ENCODE results near the gene SNAP47. TPM values are rescaled to one million over a fixed set of nuclear protein-coding genes. Genes with fewer than 3 reads are reported as not detected.

Gene SNAP47
- total and polyA plus RNA-seq, 2 experiments from 2014 or later = 29.3 to 40.1 TPM

- Histone ChIP-seq H3K4me3 (no peak overlapping the region), H3K27me3 (replicated peaks; ENCODE audit: insufficient read depth) (no peaks in the 10 kb centered on the region), H3K4me2 (ENCODE audit: unreplicated experiment) (no peak overlapping the region), H3K79me2 (ENCODE audit: insufficient read depth) (peaks cover 66% of the 10 kb centered on the region), H3K9ac (no peak overlapping the region), H3K27ac (no peak overlapping the region), H3K9me2 (ENCODE audit: insufficient read depth) (no peaks in the 10 kb centered on the region), H4K20me1 (ENCODE audit: insufficient read depth) (no peaks in the 10 kb centered on the region), H3F3A (ENCODE audit: insufficient read depth) (no peaks in the 10 kb centered on the region), H3K9me3 (ENCODE audit: low read depth) (no peaks in the 10 kb centered on the region), H3K4me1 (ENCODE audit: insufficient read depth) (no peaks in the 10 kb centered on the region), H2AFZ (no peak overlapping the region), H3K36me3 (ENCODE audit: low read depth) (no peaks in the 10 kb centered on the region)
- no peak for DNase-seq
- WGBS, 2 experiments (ENCODE audit: low coverage in 1 of 2, low lambda C conversion rate in 2 of 2, missing lambda C conversion rate in 2 of 2) = 90 to 93% methylated on average over 6 of the region's 6 CpGs
- in situ Hi-C loops (cut with MboI) = no loop called here
- no peak for TF ChIP-seq EZH2phosphoT487 (IDR thresholded peaks at IDR 0.05; ENCODE audit: insufficient read depth, low read depth)
- TF ChIP-seq EZH2 (IDR thresholded peaks at IDR 0.05; ENCODE audit: insufficient read depth, poor library complexity, severe bottlenecking) = no peak
Observed at GRCh38 chr1:227746676-227747075, 11.4 kb downstream of the SNAP47 start.

- no peak overlapping the region for H3K27ac ChIP-seq
- TF ChIP-seq EZH2 (IDR thresholded peaks at IDR 0.05; ENCODE audit: insufficient read depth, poor library complexity, severe bottlenecking) (no peak), EZH2phosphoT487 (IDR thresholded peaks at IDR 0.05; ENCODE audit: insufficient read depth, low read depth) (no peak)
- H3K79me2 ChIP-seq (ENCODE audit: insufficient read depth) = peaks cover 68% of the 10 kb centered on the region
- H3F3A ChIP-seq (ENCODE audit: insufficient read depth) = no peaks in the 10 kb centered on the region
- H3K36me3 ChIP-seq (ENCODE audit: low read depth) = no peaks in the 10 kb centered on the region
- no peaks in the 10 kb centered on the region for H4K20me1 ChIP-seq (ENCODE audit: insufficient read depth)
- H2AFZ ChIP-seq = no peak overlapping the region
- in situ Hi-C loops (cut with MboI) = no loop called here
- H3K9me3 ChIP-seq (ENCODE audit: low read depth) = no peaks in the 10 kb centered on the region
- no peak for DNase-seq
- H3K9me2 ChIP-seq (ENCODE audit: insufficient read depth) = no peaks in the 10 kb centered on the region
- no peak overlapping the region for H3K9ac ChIP-seq
- no peak overlapping the region for H3K4me3 ChIP-seq
- WGBS, 2 experiments (ENCODE audit: low coverage in 1 of 2, low lambda C conversion rate in 2 of 2, missing lambda C conversion rate in 2 of 2) = 77 to 82% methylated on average over 7 to 8 of the region's 8 CpGs
- H3K4me2 ChIP-seq (ENCODE audit: unreplicated experiment) = no peak overlapping the region
- no peaks in the 10 kb centered on the region for H3K27me3 ChIP-seq (replicated peaks; ENCODE audit: insufficient read depth)
- H3K4me1 ChIP-seq (ENCODE audit: insufficient read depth) = no peaks in the 10 kb centered on the region
Observed at GRCh38 chr1:227747382-227747781, 12.1 kb downstream of the SNAP47 start.

- no peak overlapping the region for H3K4me3 ChIP-seq
- no peaks in the 10 kb centered on the region for H3F3A ChIP-seq (ENCODE audit: insufficient read depth)
- DNase-seq = no peak
- H2AFZ ChIP-seq = no peak overlapping the region
- no peak overlapping the region for H3K9ac ChIP-seq
- no peaks in the 10 kb centered on the region for H3K4me1 ChIP-seq (ENCODE audit: insufficient read depth)
- H3K36me3 ChIP-seq (ENCODE audit: low read depth) = no peaks in the 10 kb centered on the region
- no peaks in the 10 kb centered on the region for H3K9me3 ChIP-seq (ENCODE audit: low read depth)
- no peaks in the 10 kb centered on the region for H3K9me2 ChIP-seq (ENCODE audit: insufficient read depth)
- no peak overlapping the region for H3K27ac ChIP-seq
- H3K4me2 ChIP-seq (ENCODE audit: unreplicated experiment) = no peak overlapping the region
- no peak for TF ChIP-seq EZH2phosphoT487 (IDR thresholded peaks at IDR 0.05; ENCODE audit: insufficient read depth, low read depth)
- in situ Hi-C loops (cut with MboI) = no loop called here
- H3K27me3 ChIP-seq (replicated peaks; ENCODE audit: insufficient read depth) = no peaks in the 10 kb centered on the region
- peaks cover 68% of the 10 kb centered on the region for H3K79me2 ChIP-seq (ENCODE audit: insufficient read depth)
- 88 to 92% methylated on average over 14 to 18 of the region's 18 CpGs for WGBS, 2 experiments (ENCODE audit: low coverage in 1 of 2, low lambda C conversion rate in 2 of 2, missing lambda C conversion rate in 2 of 2)
- H4K20me1 ChIP-seq (ENCODE audit: insufficient read depth) = peaks cover 5% of the 10 kb centered on the region; the same call in 1 of the 2 replicates
Observed at GRCh38 chr1:227747948-227748495, 12.8 kb downstream of the SNAP47 start.

- Histone ChIP-seq H3K9me3 (ENCODE audit: low read depth) (no peaks in the 10 kb centered on the region), H3K36me3 (ENCODE audit: low read depth) (no peaks in the 10 kb centered on the region), H3F3A (ENCODE audit: insufficient read depth) (peaks cover 4% of the 10 kb centered on the region; the same call in 1 of the 2 replicates), H2AFZ (no peak overlapping the region), H3K79me2 (ENCODE audit: insufficient read depth) (peaks cover 65% of the 10 kb centered on the region), H3K4me1 (ENCODE audit: insufficient read depth) (peaks cover 1% of the 10 kb centered on the region; the same call in 1 of the 2 replicates), H3K4me3 (no peak overlapping the region), H3K9me2 (ENCODE audit: insufficient read depth) (no peaks in the 10 kb centered on the region), H3K27me3 (replicated peaks; ENCODE audit: insufficient read depth) (no peaks in the 10 kb centered on the region), H3K4me2 (ENCODE audit: unreplicated experiment) (no peak overlapping the region), H3K9ac (no peak overlapping the region), H4K20me1 (ENCODE audit: insufficient read depth) (peaks cover 8% of the 10 kb centered on the region; the same call in 1 of the 2 replicates), H3K27ac (no peak overlapping the region)
- 70 to 71% methylated on average over 7 of the region's 7 CpGs for WGBS, 2 experiments (ENCODE audit: low coverage in 1 of 2, low lambda C conversion rate in 2 of 2, missing lambda C conversion rate in 2 of 2)
- no peak for TF ChIP-seq EZH2phosphoT487 (IDR thresholded peaks at IDR 0.05; ENCODE audit: insufficient read depth, low read depth)
- TF ChIP-seq EZH2 (IDR thresholded peaks at IDR 0.05; ENCODE audit: insufficient read depth, poor library complexity, severe bottlenecking) = no peak
- no peak for DNase-seq
- in situ Hi-C loops (cut with MboI) = no loop called here
Observed at GRCh38 chr1:227748496-227749182, 13.4 kb downstream of the SNAP47 start.

Data from GM23248 (cell line).